Parathyroid adenoma (tissue), 2 donors: Measurements from ENCODE around the gene MSI2.

ENCODE experiments used
- H2AFZ ChIP-seq: fragments of 300-600 bp; sonication (generic); one replicate; pipeline ENCODE4 v1.7.0; 2017; ENCODE audit warnings: antibody characterized with exemption, mild to moderate bottlenecking
- H3K27ac ChIP-seq: fragments of 300-600 bp; sonication (generic); one replicate; pipeline ENCODE4 v1.7.0; 2017
- H3K27me3 ChIP-seq: fragments of 300-600 bp; sonication (generic); one replicate; pipeline ENCODE4 v1.7.0; 2017; ENCODE audit warnings: low read length; ENCODE audit not compliant: control insufficient read depth, insufficient read depth
- H3K36me3 ChIP-seq: fragments of 300-600 bp; sonication (generic); one replicate; pipeline ENCODE4 v1.7.0; 2017; ENCODE audit warnings: low read length; ENCODE audit not compliant: control insufficient read depth, insufficient read depth
- H3K4me1 ChIP-seq: fragments of 300-600 bp; sonication (generic); one replicate; pipeline ENCODE4 v1.7.0; 2017; ENCODE audit warnings: control low read depth
- H3K4me2 ChIP-seq: fragments of 300-600 bp; sonication (generic); one replicate; pipeline ENCODE4 v1.7.0; 2017; ENCODE audit warnings: low read length
- H3K4me3 ChIP-seq: fragments of 300-600 bp; sonication (generic); one replicate; pipeline ENCODE4 v1.7.0; 2017; ENCODE audit warnings: low read depth, low read length
- H3K79me2 ChIP-seq: fragments of 300-600 bp; sonication (generic); one replicate; pipeline ENCODE4 v1.7.0; 2017; ENCODE audit warnings: control low read depth
- H3K9ac ChIP-seq: fragments of 300-600 bp; sonication (generic); one replicate; pipeline ENCODE4 v1.7.0; 2017; ENCODE audit warnings: mild to moderate bottlenecking
- H3K9me3 ChIP-seq: fragments of 300-600 bp; sonication (generic); one replicate; pipeline ENCODE4 v1.7.0; 2017; ENCODE audit warnings: low read length; ENCODE audit not compliant: control insufficient read depth
- TF ChIP-seq, protein P1 (sequence below): fragments of 300-600 bp; sonication (generic); IDR thresholded peaks from one replicate; pipeline ENCODE4 v1.7.0; 2017; ENCODE audit warnings: antibody characterized with exemption, mild to moderate bottlenecking
- donor health status: primary hyperparathyroidism.

The MSI2 gene

GRCh38 chr17:57531648-57532504 is 275.6 kb downstream of the MSI2 start:
- H3K9ac ChIP-seq = peak overlapping the region; percentile 13
- H3K27me3 ChIP-seq = no peaks in the 10 kb centered on the region
- TF ChIP-seq, protein P1, sequence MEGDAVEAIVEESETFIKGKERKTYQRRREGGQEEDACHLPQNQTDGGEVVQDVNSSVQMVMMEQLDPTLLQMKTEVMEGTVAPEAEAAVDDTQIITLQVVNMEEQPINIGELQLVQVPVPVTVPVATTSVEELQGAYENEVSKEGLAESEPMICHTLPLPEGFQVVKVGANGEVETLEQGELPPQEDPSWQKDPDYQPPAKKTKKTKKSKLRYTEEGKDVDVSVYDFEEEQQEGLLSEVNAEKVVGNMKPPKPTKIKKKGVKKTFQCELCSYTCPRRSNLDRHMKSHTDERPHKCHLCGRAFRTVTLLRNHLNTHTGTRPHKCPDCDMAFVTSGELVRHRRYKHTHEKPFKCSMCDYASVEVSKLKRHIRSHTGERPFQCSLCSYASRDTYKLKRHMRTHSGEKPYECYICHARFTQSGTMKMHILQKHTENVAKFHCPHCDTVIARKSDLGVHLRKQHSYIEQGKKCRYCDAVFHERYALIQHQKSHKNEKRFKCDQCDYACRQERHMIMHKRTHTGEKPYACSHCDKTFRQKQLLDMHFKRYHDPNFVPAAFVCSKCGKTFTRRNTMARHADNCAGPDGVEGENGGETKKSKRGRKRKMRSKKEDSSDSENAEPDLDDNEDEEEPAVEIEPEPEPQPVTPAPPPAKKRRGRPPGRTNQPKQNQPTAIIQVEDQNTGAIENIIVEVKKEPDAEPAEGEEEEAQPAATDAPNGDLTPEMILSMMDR = no peak
- no peaks in the 10 kb centered on the region for H3K9me3 ChIP-seq
- no peaks in the 10 kb centered on the region for H3K36me3 ChIP-seq
- H3K79me2 ChIP-seq = peaks cover 21% of the 10 kb centered on the region
- H2AFZ ChIP-seq = peak overlapping the region; percentile 23
- H3K4me1 ChIP-seq = peaks cover 88% of the 10 kb centered on the region
- H3K4me3 ChIP-seq = peak overlapping the region; percentile 12
- H3K27ac ChIP-seq = peak overlapping the region; percentile 96
- H3K4me2 ChIP-seq = peak overlapping the region; percentile 32

DNA sequence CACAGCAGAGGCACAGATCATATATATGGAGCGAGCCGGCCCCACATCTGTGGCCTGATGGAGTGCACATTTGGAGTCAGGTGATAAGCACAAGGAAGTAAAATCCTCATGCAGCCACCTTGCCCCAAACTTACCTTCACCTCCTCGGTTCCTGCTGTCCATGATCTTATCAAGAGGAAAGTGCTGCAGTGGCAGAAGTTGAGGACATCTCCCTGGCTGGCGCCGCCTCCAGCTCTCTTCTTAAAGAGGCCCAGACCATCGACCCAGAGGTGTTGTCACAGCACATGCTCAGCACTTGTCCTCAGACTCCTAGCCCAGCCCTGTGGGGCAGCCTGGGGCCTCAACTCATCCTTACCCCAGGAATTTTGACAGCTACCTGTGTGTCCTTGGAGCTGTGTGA is 276.2 kb downstream of the MSI2 start:
- Histone ChIP-seq H3K27ac (peak overlapping the region; percentile 96), H3K36me3 (no peaks in the 10 kb centered on the region), H3K9ac (no peak overlapping the region), H3K4me2 (peak overlapping the region; percentile 32), H3K4me3 (peak overlapping the region; percentile 12), H3K79me2 (peaks cover 21% of the 10 kb centered on the region), H2AFZ (peak overlapping the region; percentile 23), H3K9me3 (no peaks in the 10 kb centered on the region), H3K27me3 (no peaks in the 10 kb centered on the region), H3K4me1 (peaks cover 92% of the 10 kb centered on the region)
- TF ChIP-seq, protein P1 = no peak

- Histone ChIP-seq H3K4me1 (peaks cover 93% of the 10 kb centered on the region), H3K4me3 (no peak overlapping the region), H3K9me3 (no peaks in the 10 kb centered on the region), H3K27ac (peak overlapping the region; percentile 96), H3K4me2 (no peak overlapping the region), H2AFZ (no peak overlapping the region), H3K27me3 (no peaks in the 10 kb centered on the region), H3K79me2 (peaks cover 17% of the 10 kb centered on the region), H3K9ac (no peak overlapping the region), H3K36me3 (no peaks in the 10 kb centered on the region)
- TF ChIP-seq, protein P1 = no peak
These were observed 276.6 kb downstream of the MSI2 start for GRCh38 chr17:57532966-57533365.

GRCh38 chr17:57533684-57534305 is 277.5 kb downstream of the MSI2 start:
- Histone ChIP-seq H3K4me1 (peaks cover 94% of the 10 kb centered on the region), H3K27me3 (no peaks in the 10 kb centered on the region), H3K27ac (peak overlapping the region; percentile 96), H3K9me3 (no peaks in the 10 kb centered on the region), H3K4me2 (no peak overlapping the region), H2AFZ (no peak overlapping the region), H3K79me2 (peaks cover 11% of the 10 kb centered on the region), H3K9ac (no peak overlapping the region), H3K4me3 (no peak overlapping the region), H3K36me3 (no peaks in the 10 kb centered on the region)
- TF ChIP-seq, protein P1 = no peak
